Epidermal melanocyte (primary cell): ENCODE results near the gene IGF2R.

Source experiments
- DNase-seq: peaks from one replicate; pipeline ENCODE4 v3.0.0; 2011; ENCODE audit warnings: low spot score; ENCODE audit not compliant: insufficient read length

Gene IGF2R

DNA sequence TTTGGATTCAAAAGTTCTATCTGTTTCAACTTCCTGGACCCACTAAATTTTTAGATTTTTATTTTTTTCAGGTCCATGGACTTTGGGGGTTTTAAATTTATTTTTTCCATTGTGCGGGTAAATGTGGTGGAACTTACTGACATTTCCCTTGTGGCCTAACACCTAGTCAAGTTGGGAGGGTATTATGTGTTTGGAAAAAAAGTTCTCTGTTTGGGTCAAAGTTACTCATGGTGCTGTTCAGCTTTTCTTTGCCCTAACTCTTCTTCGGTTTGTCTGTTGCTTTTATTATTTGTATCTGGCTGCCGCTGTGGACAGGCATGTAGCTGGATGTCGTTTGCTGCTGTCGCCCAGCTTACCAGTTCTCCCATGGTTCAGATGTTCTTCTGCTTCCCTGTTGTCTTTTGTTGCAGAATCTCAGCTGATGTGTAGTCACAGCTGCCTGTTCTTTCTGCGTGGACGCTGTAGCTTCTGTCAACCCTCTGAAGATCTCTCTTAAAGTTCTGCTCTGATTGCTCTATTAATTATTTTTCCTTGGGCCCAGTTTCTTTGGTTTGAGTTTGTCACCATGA is 7.9 kb downstream of the IGF2R start:
- no peak for DNase-seq

DNA sequence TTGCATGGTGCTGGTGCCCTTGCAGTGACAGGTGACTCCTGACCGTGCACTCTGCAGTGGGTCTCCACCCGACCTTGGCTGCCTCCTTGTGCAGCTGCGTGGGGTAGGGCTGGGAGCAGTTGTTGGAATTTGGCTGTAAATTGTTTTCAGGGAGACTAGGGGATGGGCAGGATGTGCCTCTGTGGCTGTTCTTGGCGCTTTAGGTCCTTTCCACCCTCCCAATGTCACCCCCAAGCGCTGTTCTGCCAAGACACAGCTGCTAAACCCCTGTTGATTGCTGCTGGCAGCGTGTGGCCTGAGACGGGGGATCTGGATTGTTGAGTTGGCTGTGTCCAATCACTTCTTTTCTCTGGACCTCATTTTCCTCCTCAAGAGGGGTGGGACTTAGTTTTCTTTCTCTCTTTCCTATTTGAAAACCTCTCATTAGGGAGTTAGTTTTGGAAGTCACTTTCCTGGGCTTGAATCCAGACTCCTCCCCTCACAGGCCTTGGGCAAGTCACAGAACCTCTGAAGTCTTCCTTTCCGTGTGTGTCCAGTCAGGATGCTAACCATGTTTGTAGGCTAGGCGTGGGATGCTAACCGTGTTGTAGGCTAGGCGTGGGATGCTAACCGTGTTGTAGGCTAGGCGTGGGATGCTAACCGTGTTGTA is 8.5 kb downstream of the IGF2R start:
- no peak for DNase-seq

DNA sequence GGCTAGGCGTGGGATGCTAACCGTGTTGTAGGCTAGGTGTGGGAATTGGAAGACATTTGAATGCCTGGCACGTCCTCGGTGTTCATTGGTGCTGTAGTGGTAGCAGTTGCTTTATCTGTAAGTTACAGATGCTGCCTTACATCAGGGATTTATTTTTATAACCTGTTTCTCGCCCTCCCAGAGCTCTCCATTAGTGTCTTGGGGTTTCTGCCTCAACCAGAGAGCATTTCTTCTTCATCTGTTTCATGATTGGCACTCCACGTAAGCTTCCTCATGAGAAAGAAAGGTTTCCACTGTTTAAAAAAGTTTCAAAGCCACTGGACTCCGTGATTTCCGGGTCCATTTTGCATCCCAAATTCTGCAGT is 9.0 kb downstream of the IGF2R start:
- no peak for DNase-seq

DNA sequence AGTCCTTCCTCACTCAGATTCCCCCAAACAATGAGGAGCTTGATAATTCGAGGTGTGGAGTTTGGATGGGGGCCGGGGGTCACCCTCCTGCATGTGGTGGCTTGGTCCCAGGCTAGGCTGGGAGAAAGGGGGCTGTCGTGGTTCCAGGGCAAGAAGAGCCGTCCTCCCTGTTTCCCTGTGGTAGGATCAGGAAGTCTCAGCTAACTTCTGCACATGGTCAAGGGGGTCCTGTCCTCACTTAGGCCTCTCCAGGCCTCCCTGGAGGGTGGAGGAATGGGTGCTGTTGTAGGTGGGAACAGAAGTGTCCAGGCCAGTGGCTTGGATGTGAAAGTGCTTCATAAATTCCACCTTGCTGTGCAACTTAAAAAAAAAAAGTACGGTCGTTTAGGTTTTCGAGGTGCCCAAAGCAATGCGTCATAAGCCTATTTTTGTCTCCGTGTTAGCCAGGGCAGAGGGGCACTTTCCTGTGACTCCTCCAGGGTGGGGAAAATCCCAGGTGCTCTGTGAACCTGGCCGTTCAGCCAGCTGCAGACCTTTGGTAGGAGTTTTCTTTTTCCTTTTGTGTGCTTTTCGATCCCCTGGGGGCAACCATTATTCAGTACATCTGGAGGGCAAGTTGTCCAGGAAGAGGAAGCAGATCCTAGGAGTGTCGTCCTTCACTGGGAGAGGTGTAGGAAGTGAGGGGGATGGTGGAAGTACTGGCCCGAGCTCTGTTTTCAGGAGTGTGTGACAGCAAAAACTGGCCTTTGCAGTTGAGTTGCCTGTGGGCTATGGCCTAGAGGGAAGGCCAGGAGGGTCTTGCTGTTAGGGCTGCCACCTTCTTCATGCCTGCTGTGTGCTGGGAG is 9.6 kb downstream of the IGF2R start:
- no peak for DNase-seq

DNA sequence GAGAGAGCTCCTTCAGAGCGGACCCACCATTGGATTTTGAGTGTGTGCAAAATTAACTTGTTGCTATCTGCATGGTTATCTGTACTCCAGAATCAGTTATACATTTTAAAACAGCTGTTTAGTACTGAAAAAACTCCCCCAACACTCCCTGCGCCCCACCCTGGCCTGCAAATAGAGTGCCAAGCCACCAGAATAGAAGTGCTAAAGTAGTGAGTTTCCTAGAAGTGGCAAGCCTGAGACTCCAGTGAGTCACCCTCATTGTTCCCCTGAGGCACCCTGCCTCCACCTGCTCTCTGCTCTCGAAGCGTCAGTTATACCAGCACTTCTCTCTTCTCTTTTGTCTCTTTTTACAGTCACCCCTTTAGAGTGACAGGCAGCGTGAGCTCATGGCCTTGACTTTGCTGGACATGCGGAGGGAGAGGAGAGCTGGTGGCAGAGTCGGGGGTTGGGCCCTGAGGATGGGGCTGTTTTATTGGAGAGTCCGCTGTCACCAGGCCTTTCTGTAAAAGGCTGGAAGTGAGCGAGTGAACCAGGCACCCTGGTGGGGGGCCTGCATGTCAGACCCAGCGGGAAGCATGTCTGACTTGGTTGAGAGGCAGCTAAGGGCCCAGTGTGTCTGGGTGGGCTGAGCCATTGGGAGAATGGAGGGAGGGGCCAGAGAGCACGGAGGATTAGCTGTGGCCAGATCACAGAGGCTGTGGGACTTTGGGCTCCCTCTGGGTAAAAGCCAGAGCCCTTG is 10.4 kb downstream of the IGF2R start:
- no peak for DNase-seq

DNA sequence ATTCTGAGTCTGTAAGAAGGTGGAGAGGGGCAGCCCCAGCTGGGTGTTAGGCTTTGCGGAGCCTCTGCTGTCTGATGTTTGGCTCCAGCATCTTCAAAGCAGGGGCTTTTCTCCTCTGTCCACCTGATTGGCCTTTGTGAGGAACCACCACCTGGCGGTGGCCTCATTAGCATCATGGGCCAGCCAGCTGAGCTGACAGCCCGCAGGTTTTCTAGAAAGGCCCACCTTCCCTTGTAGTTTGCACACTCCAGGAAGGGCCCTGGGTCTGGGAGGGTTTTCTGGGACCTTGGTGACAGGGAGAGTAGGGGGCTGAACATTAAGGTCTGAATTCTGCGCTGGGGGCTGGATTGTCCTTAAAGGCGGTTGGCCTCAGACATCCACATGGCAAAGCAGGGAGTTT is 11.6 kb downstream of the IGF2R start:
- DNase-seq, result no peak

DNA sequence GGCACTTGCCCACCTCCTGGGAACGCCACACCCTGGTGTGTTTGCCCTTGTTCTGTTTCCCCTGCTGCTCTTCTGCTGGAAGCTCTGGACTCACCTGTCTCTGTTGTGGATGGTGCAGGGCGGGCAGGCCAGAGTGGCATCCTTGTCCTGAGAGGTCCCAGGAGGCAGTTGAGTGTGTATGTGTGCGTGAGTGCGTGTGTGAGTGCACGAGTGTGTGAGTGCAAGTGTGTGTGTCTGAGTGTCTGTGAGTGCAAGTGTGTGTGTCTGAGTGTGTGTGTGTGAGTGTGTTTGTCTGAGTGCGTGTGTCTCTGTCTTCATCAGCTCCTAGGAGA is 12.2 kb downstream of the IGF2R start:
- no peak for DNase-seq

DNA sequence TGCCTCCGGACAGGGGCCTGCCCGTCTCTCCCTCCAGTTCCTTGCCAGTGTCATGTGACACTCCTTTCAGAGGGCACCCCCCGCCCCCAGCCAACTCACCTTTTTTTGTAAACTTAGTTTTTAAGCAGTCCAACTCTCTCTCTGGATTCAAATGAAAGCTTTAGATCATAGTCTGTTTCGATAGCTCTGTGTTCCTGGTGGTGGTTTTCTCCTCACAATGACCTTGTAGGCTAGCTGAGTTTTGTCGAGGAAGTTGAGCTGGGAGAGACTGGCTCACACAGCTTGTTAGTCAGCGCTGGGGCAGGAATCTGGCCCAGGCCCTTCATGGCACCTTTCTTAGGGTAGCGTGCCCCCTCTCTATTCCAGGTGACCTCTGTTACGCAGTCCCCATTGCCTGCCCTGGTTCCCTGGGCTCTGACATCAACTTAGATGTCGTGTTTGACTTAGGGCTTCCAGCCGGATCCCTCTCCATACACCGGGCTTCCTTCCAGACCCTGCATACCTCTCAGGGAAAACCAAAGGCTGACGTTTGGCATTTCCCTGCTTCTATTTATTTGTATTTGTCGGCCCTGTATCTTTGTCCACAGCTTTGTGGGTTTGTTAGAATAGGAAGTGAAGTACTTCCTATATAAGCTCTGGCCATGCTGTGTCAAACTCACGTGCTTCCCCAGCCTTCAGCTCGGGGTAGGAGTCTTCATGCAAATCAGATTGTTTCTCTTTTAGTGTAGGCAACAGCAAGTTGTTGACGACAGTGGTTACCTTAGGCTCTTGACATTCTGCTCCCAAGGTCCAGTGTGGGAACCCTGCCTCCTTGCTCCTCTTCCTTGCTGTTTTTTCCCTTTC is 12.7 kb downstream of the IGF2R start:
- DNase-seq, result no peak

DNA sequence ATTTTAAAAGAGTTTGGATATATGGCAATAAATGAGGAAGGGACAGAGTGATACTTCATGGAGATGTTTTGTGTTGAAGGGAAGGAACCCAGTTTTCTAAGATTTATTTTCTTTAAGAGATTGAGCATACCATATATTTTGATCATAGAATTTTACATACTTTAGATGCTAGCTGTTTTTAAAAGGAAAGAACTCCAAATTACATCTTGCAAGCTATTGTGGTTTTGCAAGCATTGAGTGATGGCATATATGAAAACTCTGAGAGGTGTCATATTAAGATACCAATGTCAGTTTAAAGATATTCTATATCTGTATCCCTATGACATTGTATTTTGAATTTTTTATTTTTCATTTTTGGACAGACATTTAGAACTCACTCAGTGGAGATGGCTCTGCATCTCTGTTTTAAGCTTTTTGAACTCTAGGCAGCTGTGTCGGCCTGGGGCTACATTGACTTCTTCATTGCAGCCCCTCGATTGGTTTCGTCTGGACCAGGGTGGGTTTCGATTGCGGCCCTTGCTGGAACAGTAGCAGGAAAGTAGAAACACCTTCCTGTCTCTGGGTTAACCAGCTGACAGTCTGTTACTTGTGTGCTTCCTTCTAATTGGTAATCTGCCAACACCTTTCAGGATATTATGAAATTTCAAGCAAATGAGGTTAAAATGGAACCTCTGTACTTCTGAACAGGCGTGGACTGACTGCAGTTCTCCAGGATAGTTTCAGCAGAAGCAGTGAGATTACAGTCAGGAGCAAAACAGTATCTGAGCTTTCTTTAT is 14.0 kb downstream of the IGF2R start:
- no peak for DNase-seq

DNA sequence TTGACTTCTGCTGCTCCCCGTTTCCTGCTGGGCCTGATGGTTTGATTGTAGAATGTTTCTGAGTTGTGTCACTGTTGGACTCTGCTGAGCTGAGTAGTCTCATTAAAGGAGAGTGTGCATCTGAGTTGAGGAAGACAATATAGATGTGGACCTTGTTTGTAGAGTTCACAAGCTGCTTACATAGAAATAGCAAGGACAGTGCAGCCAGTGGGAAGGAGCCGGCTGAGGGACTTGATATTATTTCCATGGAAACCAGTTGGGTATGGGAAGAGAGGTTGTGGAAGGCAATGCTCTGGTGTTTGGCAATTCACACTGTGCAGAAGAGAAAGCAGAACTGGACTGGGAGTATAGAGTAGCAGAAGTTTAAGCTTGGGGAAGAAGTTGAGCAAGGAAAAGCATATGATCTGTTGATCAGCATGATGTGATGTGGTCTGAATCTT is 14.8 kb downstream of the IGF2R start:
- DNase-seq, result no peak

DNA sequence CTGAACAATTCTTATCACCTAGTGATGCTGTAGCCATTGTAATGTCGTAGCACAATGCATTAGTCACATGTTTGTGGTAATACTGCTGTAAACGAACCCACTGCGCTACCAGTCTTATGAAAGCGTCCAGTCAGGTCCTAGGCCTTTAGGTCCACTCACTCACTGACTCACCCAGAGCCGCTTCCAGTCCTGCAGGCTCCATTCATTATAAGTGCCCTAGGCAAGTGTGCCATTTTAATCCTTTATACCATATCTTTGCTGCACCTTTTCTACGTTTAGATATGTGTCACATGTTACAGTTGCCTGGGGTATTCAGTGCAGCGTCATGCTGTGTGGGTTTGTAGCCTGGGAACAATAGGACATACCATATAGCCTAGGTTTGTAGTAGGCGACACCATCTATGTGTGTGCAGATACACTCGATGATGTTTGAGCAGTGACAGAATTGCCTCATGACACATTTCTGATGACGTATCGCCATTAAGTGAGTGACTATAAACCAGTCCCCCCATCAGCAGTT is 15.4 kb downstream of the IGF2R start:
- no peak for DNase-seq

DNA sequence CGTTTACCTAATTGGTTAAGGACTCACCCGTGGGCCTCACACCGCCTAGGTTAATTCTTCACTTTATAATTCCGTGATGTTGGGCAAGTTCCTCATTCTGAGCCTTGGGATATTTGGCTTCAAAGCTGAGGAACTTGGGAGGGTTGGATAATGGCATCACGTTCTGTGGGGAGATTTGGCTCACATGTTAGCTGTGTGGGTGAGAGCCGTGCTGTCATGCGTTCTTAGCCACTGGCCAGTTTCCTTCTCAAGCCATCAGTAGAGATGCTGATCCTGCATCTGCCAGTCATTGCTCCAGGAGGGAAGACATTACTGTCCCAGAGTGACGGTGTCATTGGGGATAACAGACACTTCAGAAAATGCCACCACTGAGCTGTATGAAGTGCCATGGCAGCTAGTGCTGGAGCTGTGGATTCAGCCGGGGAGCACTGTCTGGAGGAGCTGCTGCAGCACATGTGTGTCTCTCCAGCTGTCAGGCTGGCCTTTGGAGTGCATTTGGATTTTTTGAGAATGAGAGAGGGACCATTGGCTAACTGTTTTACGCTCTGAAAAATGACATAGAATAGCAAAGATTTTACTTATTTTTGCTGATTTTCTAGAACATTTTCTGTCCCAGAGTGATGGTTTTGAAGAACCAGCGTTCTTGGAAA is 16.5 kb downstream of the IGF2R start:
- no peak for DNase-seq

DNA sequence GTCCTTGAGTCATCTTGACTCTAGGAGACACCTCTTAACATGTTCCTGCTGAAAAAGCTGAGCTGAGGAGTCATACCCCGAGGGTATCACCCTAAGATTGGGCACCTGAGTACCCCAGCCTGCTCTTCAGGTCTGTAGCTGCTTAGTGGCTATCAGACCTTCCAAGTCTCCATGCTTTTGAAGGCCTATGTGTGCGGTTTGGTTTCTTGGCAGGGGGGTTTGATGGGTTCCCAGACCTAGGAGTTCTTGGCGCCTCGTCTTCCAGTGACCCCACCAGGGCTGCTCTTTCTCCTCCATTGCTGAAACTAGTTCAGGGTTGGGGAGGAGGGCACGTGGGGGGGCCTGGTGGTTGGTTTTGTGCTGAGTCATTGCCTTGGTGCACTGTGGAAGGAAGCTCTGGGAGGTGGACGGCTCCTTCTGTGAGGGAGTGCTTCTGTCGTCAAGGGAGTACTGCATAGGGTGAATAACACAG is 20.1 kb downstream of the IGF2R start:
- DNase-seq, result no peak

DNA sequence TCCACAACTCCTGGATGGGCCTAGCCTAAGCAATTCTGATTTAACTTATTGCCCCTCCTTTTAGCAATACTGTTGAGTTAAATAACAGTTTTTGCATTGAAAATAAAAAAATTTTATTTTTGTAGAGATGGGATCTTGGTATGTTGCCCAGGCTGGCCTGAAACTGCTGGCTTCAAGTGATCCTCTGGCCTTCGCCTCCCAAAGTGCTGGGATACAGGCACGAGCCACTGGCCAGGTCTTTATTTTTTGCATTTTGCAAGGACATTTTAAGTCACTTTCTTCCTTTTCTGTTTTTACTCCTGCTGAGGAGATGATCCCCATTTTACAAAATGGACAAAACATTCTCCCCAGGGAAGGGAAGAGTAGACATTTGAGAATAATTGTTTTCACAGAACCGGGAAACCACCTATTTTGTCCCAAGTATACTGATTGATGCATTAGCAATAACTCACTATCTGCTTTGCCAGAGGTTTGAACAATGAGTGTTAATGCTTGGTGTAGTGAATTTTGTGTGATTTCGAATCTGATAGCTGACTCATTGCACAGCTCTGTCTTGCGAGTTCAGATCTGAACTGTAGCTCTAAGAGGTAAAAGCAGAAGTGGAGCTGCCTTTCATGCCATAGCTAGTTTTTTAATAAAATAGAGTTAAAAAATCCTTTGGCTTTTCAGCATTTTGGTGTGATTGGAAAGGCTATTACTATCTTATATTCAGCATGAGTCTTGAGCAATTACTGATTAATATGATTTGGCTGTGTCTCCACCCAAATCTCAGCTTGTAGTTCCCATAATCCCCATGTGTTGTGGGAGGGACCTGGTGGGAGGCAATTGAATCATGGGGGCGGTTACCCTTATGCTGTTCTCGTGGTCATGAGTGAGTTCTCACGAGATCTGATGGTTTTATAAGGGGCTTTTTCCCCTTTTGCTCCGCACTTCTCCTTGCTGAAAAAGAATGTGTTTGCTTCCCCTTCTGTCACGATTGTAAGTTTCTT is 20.9 kb downstream of the IGF2R start:
- no peak for DNase-seq

DNA sequence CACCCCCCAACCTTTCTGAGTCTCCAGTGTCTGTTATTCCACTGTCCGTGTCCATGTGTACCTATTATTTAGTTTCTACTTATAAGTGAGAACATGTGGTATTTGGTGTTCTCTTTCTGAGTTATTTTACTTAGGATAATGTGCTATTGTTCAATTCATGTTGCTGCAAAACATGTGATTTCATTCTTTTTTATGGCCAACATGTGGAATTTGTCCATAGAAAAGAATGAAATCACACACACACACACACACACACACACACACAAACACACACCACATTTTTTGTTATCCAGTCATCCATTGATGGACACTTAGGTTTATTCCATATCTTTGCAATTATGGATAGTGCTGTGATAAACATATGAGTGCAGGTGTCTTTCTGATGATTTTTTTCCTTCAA is 23.5 kb downstream of the IGF2R start:
- DNase-seq, result no peak

DNA sequence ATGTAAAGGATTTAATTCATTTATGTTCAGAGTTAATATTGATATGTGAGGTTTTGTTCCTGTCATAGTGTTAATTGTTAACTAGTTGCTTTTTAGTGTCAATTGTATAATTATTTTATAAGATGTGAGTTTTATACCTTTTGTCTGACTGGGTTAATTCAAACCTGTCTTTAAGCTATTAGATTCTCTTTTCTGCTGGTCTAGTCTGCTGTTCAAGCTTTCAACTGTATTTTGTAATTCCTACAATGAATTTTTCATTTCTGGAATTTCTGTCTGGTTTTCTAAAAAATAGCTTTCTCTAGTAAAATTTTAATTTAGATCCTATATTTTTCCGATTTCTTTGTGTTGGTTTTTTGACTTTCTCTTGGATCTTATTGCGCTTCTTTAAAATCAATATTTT is 26.5 kb downstream of the IGF2R start:
- no peak for DNase-seq

DNA sequence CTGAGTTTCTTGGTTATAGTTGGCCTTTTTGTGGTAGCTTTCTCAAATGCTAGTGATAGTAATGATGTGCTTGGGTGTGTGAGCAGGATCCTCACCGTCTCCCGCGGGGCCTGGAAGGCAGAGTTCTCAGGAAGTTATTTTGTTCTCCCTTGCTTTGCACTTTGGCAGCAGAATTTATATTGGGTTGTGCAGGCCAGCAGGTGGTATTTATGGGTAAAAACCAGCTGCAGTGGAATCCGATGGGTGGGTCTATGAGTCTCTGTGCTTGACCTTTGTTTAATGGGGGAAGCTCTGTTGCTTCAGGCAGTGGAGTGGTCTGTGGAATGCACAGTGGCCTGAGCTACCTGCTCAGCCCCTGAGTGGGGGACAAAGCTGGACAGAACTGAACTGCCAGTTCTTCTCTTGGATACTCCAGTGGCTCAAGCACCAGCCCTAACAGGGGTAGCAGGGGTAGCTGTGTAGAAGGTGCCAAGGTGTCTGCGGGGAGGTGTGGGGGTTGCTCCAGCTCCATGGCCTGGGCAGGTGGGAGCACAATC is 27.3 kb downstream of the IGF2R start:
- DNase-seq, result no peak
